ENCODE measurements around the gene VIP. TPM values are rescaled to one million over a fixed set of nuclear protein-coding genes. Genes with fewer than 3 reads are reported as not detected.
"Not testable (repeated sequence)": the region's sequence is repeated elsewhere in the genome, so short reads cannot be mapped to it uniquely, and the experiment has no call there.

VIP gene
- total RNA-seq (1 to 10 TPM; 1.6 to 7.4 (median 3.1) TPM), polyA plus RNA-seq (10 to 100 TPM in 2 of 3 donors, 1 to 10 TPM in 1; 1.5 to 25.2 (median 19.3) TPM)
- long read RNA-seq, donor 1, partial matches to known transcripts, result 0 of 2 reads
- long read RNA-seq, donor 1, other reads (novel, unspliced or antisense), result 0 of 2 reads
- long read RNA-seq, donor 2, result 0 reads

GRCh38 chr6:152750694-152751093 is at the start of gene VIP:
Gene VIP, plus strand, starts transcription at chr6:152750797. Its CDS starts 1,381 bp downstream, at chr6:152752178.
- intact Hi-C loops (cut with DNase I; ENCODE audit: low total_unique reads), result no loop called here

GRCh38 chr6:152701081-152701862 is 49.3 kb upstream of the VIP start:
- intact Hi-C loops (cut with DNase I; ENCODE audit: low total_unique reads), result no loop called here
- peak overlapping the region; percentile 0 to 78 (median 38) for H3K27ac ChIP-seq
- no peaks in the 10 kb centered on the region for H3K36me3 ChIP-seq
- DNase-seq, result no peak
- WGBS, 5 donors, result 5 to 10% (median 8%) methylated on average over 7 of the region's 7 CpGs
- H3K27me3 ChIP-seq (replicated peaks in 1 of 7), result peaks cover 0 to 20% (median 0%) of the 10 kb centered on the region in 7 donors
- peak in 1 of 11 experiments; percentile 6 for TF ChIP-seq CTCF (IDR thresholded peaks at IDR 0.05 in 8 of 11, conservative IDR thresholded peaks at IDR 0.05 in 3 of 11)
- no peak for TF ChIP-seq POLR2AphosphoS5 (IDR thresholded peaks at IDR 0.05)
- peak overlapping the region; percentile 8 to 63 (median 25) for H3K4me3 ChIP-seq
- peaks cover 0 to 14% (median 0%) of the 10 kb centered on the region in 6 donors for H3K4me1 ChIP-seq
- no peaks in the 10 kb centered on the region for H3K9me3 ChIP-seq

More at GRCh38 chr6:152750694-152751093, at the start of gene VIP:
- Histone ChIP-seq H3K36me3 (no peaks in the 10 kb centered on the region), H3K27me3 (replicated peaks in 1 of 7) (no peaks in the 10 kb centered on the region), H3K4me3 (no peak within 1 kb of the TSS), H3K4me1 (no peaks in the 10 kb centered on the region), H3K9me3 (no peaks in the 10 kb centered on the region), H3K27ac (no peak within 1 kb of the TSS)
- no peak for DNase-seq
- TF ChIP-seq CTCF (IDR thresholded peaks at IDR 0.05 in 8 of 11, conservative IDR thresholded peaks at IDR 0.05 in 3 of 11) (no peak), POLR2AphosphoS5 (IDR thresholded peaks at IDR 0.05) (no peak), POLR2A (IDR thresholded peaks at IDR 0.05) (no peak)
- WGBS, 5 donors, result 10 to 31% (median 23%) methylated on average over 5 of the region's 5 CpGs

- Histone ChIP-seq H3K27ac (peak overlapping the region; percentile 0 to 76 (median 32)), H3K36me3 (no peaks in the 10 kb centered on the region), H3K27me3 (replicated peaks in 1 of 7) (peaks cover 0 to 20% (median 0%) of the 10 kb centered on the region in 7 donors), H3K9me3 (peaks cover 0 to 1% (median 0%) of the 10 kb centered on the region in 8 donors), H3K4me3 (peak overlapping the region in 5 of 8 donors; percentile 8 to 63 (median 33)), H3K4me1 (peaks cover 0 to 10% (median 0%) of the 10 kb centered on the region in 6 donors)
- TF ChIP-seq POLR2AphosphoS5 (IDR thresholded peaks at IDR 0.05), result no peak
- no peak for TF ChIP-seq POLR2A (IDR thresholded peaks at IDR 0.05)
- no peak for TF ChIP-seq CTCF (IDR thresholded peaks at IDR 0.05 in 8 of 11, conservative IDR thresholded peaks at IDR 0.05 in 3 of 11)
- DNase-seq, result no peak
- WGBS, 5 donors, result 35 to 57% (median 48%) methylated on average over 4 of the region's 4 CpGs
- intact Hi-C loops (cut with DNase I; ENCODE audit: low total_unique reads), result no loop called here
Measured at GRCh38 chr6:152701863-152702401, 48.7 kb upstream of the VIP start.

GRCh38 chr6:152703750-152704149 is 46.8 kb upstream of the VIP start:
- H3K4me3 ChIP-seq; H3K36me3 ChIP-seq; intact Hi-C loops (cut with DNase I; ENCODE audit: low total_unique reads); H3K27ac ChIP-seq; DNase-seq: not testable (repeated sequence)
- peaks cover 0 to 20% (median 0%) of the 10 kb centered on the region in 7 donors for H3K27me3 ChIP-seq (replicated peaks in 1 of 7)
- peaks cover 0 to 18% (median 13%) of the 10 kb centered on the region in 8 donors for H3K9me3 ChIP-seq
- peaks cover 0 to 10% (median 0%) of the 10 kb centered on the region in 6 donors for H3K4me1 ChIP-seq
